ENCODE data around the gene DPP9. TPM values are rescaled to one million over a fixed set of nuclear protein-coding genes. Genes with fewer than 3 reads are reported as not detected.

DPP9 gene
- total and polyA plus RNA-seq, 2 of the 4 experiments (the other 2 are of a cell fraction): 12.4 to 33.0 TPM

DNA sequence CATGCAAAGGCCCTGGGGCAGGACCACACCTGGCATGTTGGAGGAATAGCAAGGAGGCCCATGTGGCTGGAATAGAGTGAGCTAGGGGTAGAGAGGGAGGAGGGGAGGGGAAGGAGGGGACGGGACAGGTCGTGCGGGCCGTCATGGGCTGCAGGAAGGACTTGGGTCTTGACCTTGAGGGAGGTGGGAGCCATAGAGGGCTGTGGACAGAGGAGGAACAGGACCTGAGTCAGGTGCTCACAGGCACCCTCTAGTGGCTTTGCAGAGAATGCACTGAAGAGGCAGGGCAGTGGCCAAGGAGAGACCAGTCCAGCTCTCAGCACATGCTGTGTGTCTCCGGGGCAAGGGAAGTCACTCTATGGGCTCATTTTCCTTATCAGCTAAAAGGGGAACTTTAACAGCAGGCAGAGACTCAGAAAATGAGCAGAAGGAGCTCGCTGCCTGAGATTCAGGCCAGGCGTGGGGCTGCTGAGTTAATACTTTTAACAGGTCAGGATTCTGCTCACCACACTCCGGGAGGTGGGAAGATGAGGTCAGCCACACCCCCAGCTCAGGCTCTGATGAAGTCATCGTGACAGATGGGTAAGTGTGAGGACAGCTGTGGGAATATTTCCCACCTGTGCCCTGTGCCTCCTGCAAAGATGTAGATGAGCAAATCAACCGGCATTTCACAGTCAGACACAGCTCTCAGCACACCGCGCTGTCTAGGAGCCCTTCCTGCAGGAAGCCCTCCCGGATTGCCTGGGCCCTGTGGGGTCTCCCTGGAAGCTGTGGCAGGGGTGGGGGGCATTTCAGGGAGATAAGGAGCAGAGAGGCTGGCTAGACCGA, 90.3 kb downstream of the DPP9 start:
- no TSS peak for BruUV-seq (replicated peaks)
- Histone ChIP-seq H2AK9ac (replicated peaks; ENCODE audit: low read depth, low read length, poor library complexity) (peak overlapping the region; percentile 44), H4K8ac (ENCODE audit: low read depth in 2 of 2, low read length in 2 of 2) (peak overlapping the region in 1 of 2 experiments; percentile 40; a peak in 1 of 4 replicates), H3K27ac (ENCODE audit: insufficient read depth, low read length) (no peak overlapping the region), H3K36me3 (ENCODE audit: control insufficient read depth, insufficient read depth, low read length) (no peaks in the 10 kb centered on the region), H3K9me3 (ENCODE audit: control insufficient read depth, insufficient read depth, low read length) (no peaks in the 10 kb centered on the region), H2BK15ac (ENCODE audit: low read depth, low read length) (peak overlapping the region; percentile 24; the same call in 1 of the 3 replicates), H3K14ac (replicated peaks; ENCODE audit: low read depth, low read length) (peak overlapping the region; percentile 2; the same call in 1 of the 2 replicates), H3K4me2 (ENCODE audit: low read depth, low read length) (peak overlapping the region; percentile 0; the same call in 1 of the 2 replicates), H3K4me3 (ENCODE audit: insufficient read depth, low read depth, low read length) (no peak overlapping the region), H3K4me1 (ENCODE audit: control insufficient read depth, insufficient read depth, low read length) (peaks cover 17% of the 10 kb centered on the region), H3K18ac (ENCODE audit: low read depth, low read length) (no peak overlapping the region), H2AK5ac (ENCODE audit: low read depth, low read length) (peak overlapping the region; percentile 87), H3K79me1 (ENCODE audit: low read depth in 1 of 2, low read length in 2 of 2) (0 out of 4 replicates have a peak, but pooled peaks cover 0 to 3% of the 10 kb centered on the region in 2 experiments), H3K27me3 (ENCODE audit: control insufficient read depth, insufficient read depth, low read length) (no peaks in the 10 kb centered on the region), H3K4ac (ENCODE audit: low read depth, low read length) (peak overlapping the region; percentile 17), H2BK20ac (ENCODE audit: low read depth, low read length) (peak overlapping the region; percentile 69; the same call in 1 of the 2 replicates), H3K23ac (ENCODE audit: low read depth, low read length) (no peak overlapping the region), H4K91ac (ENCODE audit: insufficient read depth, low read depth, low read length) (peak overlapping the region; percentile 42; the same call in 1 of the 2 replicates), H2BK5ac (ENCODE audit: low read depth, low read length, poor library complexity, severe bottlenecking) (no peak overlapping the region), H4K20me1 (ENCODE audit: insufficient read depth, low read length) (no peaks in the 10 kb centered on the region), H2BK120ac (ENCODE audit: low read depth, low read length) (peak overlapping the region; percentile 61; the same call in 1 of the 2 replicates), H3K9me1 (ENCODE audit: insufficient read depth, low read length) (peaks cover 6% of the 10 kb centered on the region; the same call in 1 of the 2 replicates), H3K9ac (ENCODE audit: low read depth, low read length) (no peak overlapping the region), H2AFZ (replicated peaks; ENCODE audit: low read length, poor library complexity) (peak overlapping the region; percentile 74), H3K56ac (ENCODE audit: extremely low read depth, insufficient read depth, low read length) (no peak overlapping the region), H4K5ac (ENCODE audit: low read depth, low read length) (no peak overlapping the region)
- DNase-seq: peak; percentile 85
- ATAC-seq (ENCODE audit: low read depth): peak; percentile 54
- dilution Hi-C loops (cut with HindIII; ENCODE audit: low sequenced_read_pairs, unreplicated experiment): no loop called here
- POLR2A ChIA-PET (ENCODE audit: unreplicated experiment): no interaction called here
- CTCF ChIA-PET: interaction anchor here (0.6 to 1.8 kb wide), 8 partner anchors 27 to 108 kb away, joined by 3 to 5 read pairs (median 4); partner anchors contain the start of gene PLIN5
- intact Hi-C loops (cut with micrococcal nuclease): no loop called here
- in situ Hi-C loops (cut with MboI; ENCODE audit: low sequenced_read_pairs): no loop called here
- 34% methylated on average over 7 of the region's 14 CpGs; no CpG with 5 or more reads in 1 of the 2 experiments for WGBS, 2 experiments (ENCODE audit: extremely low coverage in 2 of 2, insufficient read length in 1 of 2)
- TF ChIP-seq RCOR1 (IDR thresholded peaks at IDR 0.05; ENCODE audit: insufficient replicate concordance, low read length): peak; percentile 83
- TF ChIP-seq, protein P1, sequence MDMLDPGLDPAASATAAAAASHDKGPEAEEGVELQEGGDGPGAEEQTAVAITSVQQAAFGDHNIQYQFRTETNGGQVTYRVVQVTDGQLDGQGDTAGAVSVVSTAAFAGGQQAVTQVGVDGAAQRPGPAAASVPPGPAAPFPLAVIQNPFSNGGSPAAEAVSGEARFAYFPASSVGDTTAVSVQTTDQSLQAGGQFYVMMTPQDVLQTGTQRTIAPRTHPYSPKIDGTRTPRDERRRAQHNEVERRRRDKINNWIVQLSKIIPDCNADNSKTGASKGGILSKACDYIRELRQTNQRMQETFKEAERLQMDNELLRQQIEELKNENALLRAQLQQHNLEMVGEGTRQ (IDR thresholded peaks at IDR 0.05; ENCODE audit: low read depth, low read length): no peak
- peak; percentile 53 for TF ChIP-seq RAD21 (IDR thresholded peaks at IDR 0.05; ENCODE audit: low read length)
- TF ChIP-seq BHLHE40 (IDR thresholded peaks at IDR 0.05; ENCODE audit: low read depth, low read length): no peak
- no peak for TF ChIP-seq CEBPB (IDR thresholded peaks at IDR 0.05; ENCODE audit: low read depth, low read length)
- TF ChIP-seq POLR2A (IDR thresholded peaks at IDR 0.05; ENCODE audit: low read depth, low read length): no peak
- TF ChIP-seq MAZ (IDR thresholded peaks at IDR 0.05; ENCODE audit: borderline replicate concordance, low read depth, low read length): no peak
- TF ChIP-seq SMC3 (IDR thresholded peaks at IDR 0.05; ENCODE audit: low read depth, low read length): peak; percentile 47
- TF ChIP-seq CHD1 (IDR thresholded peaks at IDR 0.05; ENCODE audit: low read depth, low read length): no peak
- no peak for TF ChIP-seq RFX5 (IDR thresholded peaks at IDR 0.05; ENCODE audit: low read depth, low read length)
- TF ChIP-seq NFE2L2 (IDR thresholded peaks at IDR 0.05; ENCODE audit: low read depth, low read length): 0 out of 2 replicates have a peak, but pooled peaks have one; percentile 0
- TF ChIP-seq, protein P2, sequence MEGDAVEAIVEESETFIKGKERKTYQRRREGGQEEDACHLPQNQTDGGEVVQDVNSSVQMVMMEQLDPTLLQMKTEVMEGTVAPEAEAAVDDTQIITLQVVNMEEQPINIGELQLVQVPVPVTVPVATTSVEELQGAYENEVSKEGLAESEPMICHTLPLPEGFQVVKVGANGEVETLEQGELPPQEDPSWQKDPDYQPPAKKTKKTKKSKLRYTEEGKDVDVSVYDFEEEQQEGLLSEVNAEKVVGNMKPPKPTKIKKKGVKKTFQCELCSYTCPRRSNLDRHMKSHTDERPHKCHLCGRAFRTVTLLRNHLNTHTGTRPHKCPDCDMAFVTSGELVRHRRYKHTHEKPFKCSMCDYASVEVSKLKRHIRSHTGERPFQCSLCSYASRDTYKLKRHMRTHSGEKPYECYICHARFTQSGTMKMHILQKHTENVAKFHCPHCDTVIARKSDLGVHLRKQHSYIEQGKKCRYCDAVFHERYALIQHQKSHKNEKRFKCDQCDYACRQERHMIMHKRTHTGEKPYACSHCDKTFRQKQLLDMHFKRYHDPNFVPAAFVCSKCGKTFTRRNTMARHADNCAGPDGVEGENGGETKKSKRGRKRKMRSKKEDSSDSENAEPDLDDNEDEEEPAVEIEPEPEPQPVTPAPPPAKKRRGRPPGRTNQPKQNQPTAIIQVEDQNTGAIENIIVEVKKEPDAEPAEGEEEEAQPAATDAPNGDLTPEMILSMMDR (conservative IDR thresholded peaks at IDR 0.05; ENCODE audit: low read depth, low read length): peak; percentile 78
- no peak for TF ChIP-seq MXI1 (IDR thresholded peaks at IDR 0.05; ENCODE audit: borderline replicate concordance, low read depth, low read length)
- no peak for TF ChIP-seq FOS (IDR thresholded peaks at IDR 0.05; ENCODE audit: low read depth, low read length)
- TF ChIP-seq MAFK (IDR thresholded peaks at IDR 0.05; ENCODE audit: low read depth, low read length): no peak

Measured in IMR-90 (cell line).